GM21717 (cell line): ENCODE measurements around the gene CYSRT1.
A peak's percentile ranks its signal among the peaks of the same experiment; 100 is the strongest.

ENCODE experiments used
- ATAC-seq: cut with Tn5 transposase; IDR thresholded peaks from one replicate; pipeline ENCODE4 v1.9.1; 2021; ENCODE audit warnings: mild to moderate bottlenecking, moderate library complexity; ENCODE audit not compliant: unreplicated experiment

Gene CYSRT1

GRCh38 chr9:137223078-137223970, 1.6 kb upstream of the CYSRT1 start:
- peak; percentile 48 for ATAC-seq

- no peak for ATAC-seq
Measured at GRCh38 chr9:137225699-137226331, 841 bp downstream of the CYSRT1 start.

- no peak for ATAC-seq
Measured at GRCh38 chr9:137226338-137227053, 1.5 kb downstream of the CYSRT1 start.

- ATAC-seq: no peak
Measured at GRCh38 chr9:137227054-137227852, 2.3 kb downstream of the CYSRT1 start, which contains the start of gene RNF224. RNF224 (plus strand) TSS chr9:137227502; CDS start chr9:137228336, 834 bp downstream.

GRCh38 chr9:137227853-137228505, 3.0 kb downstream of the CYSRT1 start:
- no peak for ATAC-seq

- no peak for ATAC-seq
Measured at GRCh38 chr9:137228506-137228967, 3.6 kb downstream of the CYSRT1 start.

- no peak for ATAC-seq
Measured at GRCh38 chr9:137228968-137229896, 4.3 kb downstream of the CYSRT1 start.

GRCh38 chr9:137229903-137230704, 5.1 kb downstream of the CYSRT1 start:
- no peak for ATAC-seq

GRCh38 chr9:137230705-137231371, 5.9 kb downstream of the CYSRT1 start, which contains the start of gene SLC34A3:
SLC34A3 (plus strand) TSS chr9:137230901; CDS start chr9:137231703, 802 bp downstream.
- no peak for ATAC-seq

- ATAC-seq: no peak
Measured at GRCh38 chr9:137231372-137232039, 6.5 kb downstream of the CYSRT1 start.

GRCh38 chr9:137232101-137232500, 7.1 kb downstream of the CYSRT1 start:
- no peak for ATAC-seq

- no peak for ATAC-seq
Measured at GRCh38 chr9:137232510-137232909, 7.5 kb downstream of the CYSRT1 start.

GRCh38 chr9:137233143-137233980, 8.4 kb downstream of the CYSRT1 start:
- no peak for ATAC-seq

- no peak for ATAC-seq
Measured at GRCh38 chr9:137234055-137234697, 9.2 kb downstream of the CYSRT1 start.

GRCh38 chr9:137234758-137235423, 9.9 kb downstream of the CYSRT1 start:
- no peak for ATAC-seq
